ENCODE measurements around the gene EPS15. TPM values are rescaled to one million over a fixed set of nuclear protein-coding genes. Genes with fewer than 3 reads are reported as not detected.
A peak's percentile ranks its signal among the peaks of the same experiment; 100 is the strongest.

Gene EPS15
- polyA plus RNA-seq, 1 of the 3 experiments (the other 2 are of a cell fraction) = 17.0 TPM

DNA sequence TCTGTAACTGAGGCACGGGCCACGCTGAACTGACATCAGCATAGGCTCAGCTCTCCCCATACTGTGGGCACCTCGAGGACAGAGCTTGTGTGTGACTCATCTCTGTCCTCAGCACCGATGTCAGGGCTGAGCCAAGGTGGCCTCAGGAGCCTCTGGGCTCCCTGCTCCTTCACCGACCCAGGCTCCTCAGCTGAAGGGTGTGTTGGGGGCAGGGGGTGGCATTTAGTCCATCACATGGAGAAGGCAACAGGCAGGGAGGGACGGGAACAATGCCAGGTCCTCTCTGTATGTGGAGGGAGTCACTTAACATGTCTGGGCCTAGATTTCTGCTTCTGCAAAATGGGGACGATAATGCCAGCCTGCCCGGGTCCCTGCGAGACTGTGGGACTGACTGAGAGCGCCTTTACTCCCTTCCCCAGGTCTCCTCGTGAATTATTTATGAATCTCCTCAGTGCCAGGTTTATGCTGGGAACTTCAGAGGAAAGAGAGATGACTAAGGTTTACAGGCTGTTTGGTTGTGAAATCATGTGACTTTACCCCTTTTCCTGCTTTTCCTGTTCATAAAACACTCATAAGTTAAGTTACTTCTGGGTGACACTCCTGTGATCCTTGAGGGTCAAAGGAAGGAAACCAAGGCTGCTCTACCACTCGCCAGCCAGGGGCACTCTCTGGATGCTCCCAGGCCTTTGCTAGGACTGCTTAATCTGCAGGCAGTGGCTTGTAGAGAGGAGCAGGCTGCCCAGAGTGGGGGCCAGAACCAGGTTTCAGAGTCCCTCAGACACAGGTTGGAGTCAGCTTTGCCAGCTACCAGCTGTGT lies 204.9 kb downstream of the EPS15 start:
- Histone ChIP-seq H3K9me3 (no peaks in the 10 kb centered on the region), H3K9me2 (no peaks in the 10 kb centered on the region), H3K4me1 (ENCODE audit: control insufficient read depth in 1 of 2, insufficient read depth in 2 of 2, low read depth in 1 of 2, low read length in 1 of 2) (peaks cover 0 to 10% of the 10 kb centered on the region in 2 experiments; a peak in 3 of 4 replicates), H3K4me2 (0 out of 2 replicates have a peak overlapping the region, but pooled peaks have one; percentile 8), H3K4me3 (ENCODE audit: low read depth in 2 of 2, low read length in 1 of 2) (no peak overlapping the region), H2AFZ (ENCODE audit: low read depth) (peak overlapping the region; percentile 90), H3F3A (replicated peaks; ENCODE audit: insufficient read depth) (peaks cover 5% of the 10 kb centered on the region), H3K36me3 (replicated peaks in 1 of 2; ENCODE audit: control insufficient read depth in 1 of 2, insufficient read depth in 2 of 2, low read length in 1 of 2) (no peaks in the 10 kb centered on the region), H3K79me2 (ENCODE audit: insufficient read depth) (no peaks in the 10 kb centered on the region), H3K27ac (ENCODE audit: low read depth in 2 of 2, low read length in 1 of 2) (peak overlapping the region in 1 of 2 experiments; percentile 69; a peak in 2 of 4 replicates), H3K9ac (peak overlapping the region; percentile 7; the same call in 1 of the 2 replicates), H4K20me1 (ENCODE audit: insufficient read depth) (no peaks in the 10 kb centered on the region), H3K27me3 (ENCODE audit: insufficient read depth) (no peaks in the 10 kb centered on the region)
- POLR2A ChIA-PET = no interaction called here
- TF ChIP-seq MAX (IDR thresholded peaks at IDR 0.05; ENCODE audit: low read depth) = no peak
- no peak for TF ChIP-seq PBX3 (IDR thresholded peaks at IDR 0.05)
- TF ChIP-seq FOXM1 (IDR thresholded peaks at IDR 0.05; ENCODE audit: low read depth) = no peak
- no peak for TF ChIP-seq SIN3A (IDR thresholded peaks at IDR 0.05; ENCODE audit: borderline replicate concordance, low read depth, low read length)
- TF ChIP-seq, protein P1, sequence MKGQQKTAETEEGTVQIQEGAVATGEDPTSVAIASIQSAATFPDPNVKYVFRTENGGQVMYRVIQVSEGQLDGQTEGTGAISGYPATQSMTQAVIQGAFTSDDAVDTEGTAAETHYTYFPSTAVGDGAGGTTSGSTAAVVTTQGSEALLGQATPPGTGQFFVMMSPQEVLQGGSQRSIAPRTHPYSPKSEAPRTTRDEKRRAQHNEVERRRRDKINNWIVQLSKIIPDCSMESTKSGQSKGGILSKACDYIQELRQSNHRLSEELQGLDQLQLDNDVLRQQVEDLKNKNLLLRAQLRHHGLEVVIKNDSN (IDR thresholded peaks at IDR 0.05; ENCODE audit: borderline replicate concordance, low read depth) = peak; percentile 63; the same call in 1 of the 2 replicates
- TF ChIP-seq RFX5 (IDR thresholded peaks at IDR 0.05; ENCODE audit: low read length) = no peak
- TF ChIP-seq FOXJ3 (CRISPR knock-in tag; IDR thresholded peaks at IDR 0.05) = no peak
- no peak for TF ChIP-seq MXI1 (IDR thresholded peaks at IDR 0.05; ENCODE audit: low read depth, low read length)
- 75% methylated on average over 9 of the region's 12 CpGs for WGBS (ENCODE audit: low lambda C conversion rate)
- CTCF ChIA-PET = interaction anchor here (1.5 to 2.9 kb wide), 3 partner anchors 17 to 19 kb away, joined by 4 to 11 read pairs (median 9); no protein-coding TSS in a partner anchor
- no peak for DNase-seq

DNA sequence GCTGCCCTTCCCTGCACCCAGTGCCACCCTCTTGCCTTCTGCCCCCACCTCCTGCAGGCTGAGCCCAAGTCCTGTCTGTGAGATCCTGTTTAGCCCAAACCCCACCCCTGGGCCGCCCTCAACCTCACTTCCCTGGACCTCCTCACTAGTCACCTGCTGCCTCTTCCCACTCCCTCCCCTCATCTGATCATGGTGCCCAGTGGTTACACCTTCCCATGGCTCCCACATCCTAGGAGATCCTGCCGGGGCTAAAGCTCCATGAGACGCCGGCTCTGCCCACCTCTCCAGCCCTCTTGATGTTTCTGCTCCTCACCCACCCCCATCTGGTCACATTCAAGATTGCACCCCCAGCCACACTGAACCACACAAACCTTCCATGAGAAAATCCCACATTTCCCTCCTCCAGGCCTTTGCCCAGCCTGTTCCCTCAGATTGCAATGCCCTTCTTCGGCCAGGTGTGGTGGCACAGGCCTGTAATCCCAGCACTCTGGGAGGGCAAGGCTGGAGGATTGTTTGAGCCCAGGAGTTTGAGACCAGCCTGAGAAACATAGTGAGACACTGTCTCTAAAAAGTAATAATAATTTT lies 205.7 kb downstream of the EPS15 start:
- Histone ChIP-seq H3K9me2 (no peaks in the 10 kb centered on the region), H3K4me3 (ENCODE audit: low read depth in 2 of 2, low read length in 1 of 2) (no peak overlapping the region), H3K4me1 (ENCODE audit: control insufficient read depth in 1 of 2, insufficient read depth in 2 of 2, low read depth in 1 of 2, low read length in 1 of 2) (peaks cover 0 to 10% of the 10 kb centered on the region in 2 experiments; a peak in 3 of 4 replicates), H2AFZ (ENCODE audit: low read depth) (peak overlapping the region; percentile 90; the same call in 1 of the 2 replicates), H4K20me1 (ENCODE audit: insufficient read depth) (no peaks in the 10 kb centered on the region), H3K27ac (ENCODE audit: low read depth in 2 of 2, low read length in 1 of 2) (peak overlapping the region in 1 of 2 experiments; percentile 69; a peak in 2 of 4 replicates), H3K9me3 (no peaks in the 10 kb centered on the region), H3F3A (replicated peaks; ENCODE audit: insufficient read depth) (no peaks in the 10 kb centered on the region), H3K36me3 (replicated peaks in 1 of 2; ENCODE audit: control insufficient read depth in 1 of 2, insufficient read depth in 2 of 2, low read length in 1 of 2) (no peaks in the 10 kb centered on the region), H3K79me2 (ENCODE audit: insufficient read depth) (no peaks in the 10 kb centered on the region), H3K9ac (no peak overlapping the region), H3K27me3 (ENCODE audit: insufficient read depth) (no peaks in the 10 kb centered on the region), H3K4me2 (no peak overlapping the region)
- TF ChIP-seq RAD21 (IDR thresholded peaks at IDR 0.05; ENCODE audit: low read length) (peak; percentile 39), RXRA (IDR thresholded peaks at IDR 0.05; ENCODE audit: borderline replicate concordance, low read depth) (no peak), SMC3 (IDR thresholded peaks at IDR 0.05; ENCODE audit: low read depth, low read length) (peak; percentile 5; the same call in 1 of the 2 replicates), MXI1 (IDR thresholded peaks at IDR 0.05; ENCODE audit: low read depth, low read length) (no peak)
- TF ChIP-seq, protein P2, sequence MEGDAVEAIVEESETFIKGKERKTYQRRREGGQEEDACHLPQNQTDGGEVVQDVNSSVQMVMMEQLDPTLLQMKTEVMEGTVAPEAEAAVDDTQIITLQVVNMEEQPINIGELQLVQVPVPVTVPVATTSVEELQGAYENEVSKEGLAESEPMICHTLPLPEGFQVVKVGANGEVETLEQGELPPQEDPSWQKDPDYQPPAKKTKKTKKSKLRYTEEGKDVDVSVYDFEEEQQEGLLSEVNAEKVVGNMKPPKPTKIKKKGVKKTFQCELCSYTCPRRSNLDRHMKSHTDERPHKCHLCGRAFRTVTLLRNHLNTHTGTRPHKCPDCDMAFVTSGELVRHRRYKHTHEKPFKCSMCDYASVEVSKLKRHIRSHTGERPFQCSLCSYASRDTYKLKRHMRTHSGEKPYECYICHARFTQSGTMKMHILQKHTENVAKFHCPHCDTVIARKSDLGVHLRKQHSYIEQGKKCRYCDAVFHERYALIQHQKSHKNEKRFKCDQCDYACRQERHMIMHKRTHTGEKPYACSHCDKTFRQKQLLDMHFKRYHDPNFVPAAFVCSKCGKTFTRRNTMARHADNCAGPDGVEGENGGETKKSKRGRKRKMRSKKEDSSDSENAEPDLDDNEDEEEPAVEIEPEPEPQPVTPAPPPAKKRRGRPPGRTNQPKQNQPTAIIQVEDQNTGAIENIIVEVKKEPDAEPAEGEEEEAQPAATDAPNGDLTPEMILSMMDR (IDR thresholded peaks at IDR 0.05) = peak; percentile 40
- TF ChIP-seq, protein P3, sequence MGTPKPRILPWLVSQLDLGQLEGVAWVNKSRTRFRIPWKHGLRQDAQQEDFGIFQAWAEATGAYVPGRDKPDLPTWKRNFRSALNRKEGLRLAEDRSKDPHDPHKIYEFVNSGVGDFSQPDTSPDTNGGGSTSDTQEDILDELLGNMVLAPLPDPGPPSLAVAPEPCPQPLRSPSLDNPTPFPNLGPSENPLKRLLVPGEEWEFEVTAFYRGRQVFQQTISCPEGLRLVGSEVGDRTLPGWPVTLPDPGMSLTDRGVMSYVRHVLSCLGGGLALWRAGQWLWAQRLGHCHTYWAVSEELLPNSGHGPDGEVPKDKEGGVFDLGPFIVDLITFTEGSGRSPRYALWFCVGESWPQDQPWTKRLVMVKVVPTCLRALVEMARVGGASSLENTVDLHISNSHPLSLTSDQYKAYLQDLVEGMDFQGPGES (IDR thresholded peaks at IDR 0.05; ENCODE audit: low read depth, low read length) = no peak
- CTCF ChIA-PET = interaction anchor here (2.9 kb wide), 1 partner anchor 17 kb away, joined by 11 read pairs; no protein-coding TSS in a partner anchor
- peak; percentile 46 for DNase-seq
- POLR2A ChIA-PET = no interaction called here
- WGBS (ENCODE audit: low lambda C conversion rate) = 94% methylated on average over 5 of the region's 5 CpGs

Measured in SK-N-SH (cell line).